D721Med (cell line): ENCODE measurements around the gene SH3BP1.

Source experiments
- DNase-seq: peaks from one replicate; pipeline ENCODE4 v3.0.0; 2011; ENCODE audit warnings: low spot score; ENCODE audit not compliant: insufficient read length
- FAIRE-seq: peaks from 2 replicates; lab custom pipeline; 2011; peaks lifted over from hg19 to GRCh38; lab: Jason Lieb, UNC
- CTCF ChIP-seq: IDR thresholded peaks from 2 replicates; pipeline ENCODE4 v1.5.1; 2012; ENCODE audit warnings: mild to moderate bottlenecking, control low read depth; ENCODE audit not compliant: insufficient read depth; ENCODE audit errors: missing control alignments

The SH3BP1 gene

GRCh38 chr22:37674951-37675929 is 35.8 kb downstream of the SH3BP1 start, which contains the start of gene LGALS1:
Gene LGALS1, plus strand, starts transcription at chr22:37675636. Its CDS starts 67 bp downstream, at chr22:37675703.
- DNase-seq (no peak), FAIRE-seq (no peak)
- no peak for TF ChIP-seq CTCF

DNA sequence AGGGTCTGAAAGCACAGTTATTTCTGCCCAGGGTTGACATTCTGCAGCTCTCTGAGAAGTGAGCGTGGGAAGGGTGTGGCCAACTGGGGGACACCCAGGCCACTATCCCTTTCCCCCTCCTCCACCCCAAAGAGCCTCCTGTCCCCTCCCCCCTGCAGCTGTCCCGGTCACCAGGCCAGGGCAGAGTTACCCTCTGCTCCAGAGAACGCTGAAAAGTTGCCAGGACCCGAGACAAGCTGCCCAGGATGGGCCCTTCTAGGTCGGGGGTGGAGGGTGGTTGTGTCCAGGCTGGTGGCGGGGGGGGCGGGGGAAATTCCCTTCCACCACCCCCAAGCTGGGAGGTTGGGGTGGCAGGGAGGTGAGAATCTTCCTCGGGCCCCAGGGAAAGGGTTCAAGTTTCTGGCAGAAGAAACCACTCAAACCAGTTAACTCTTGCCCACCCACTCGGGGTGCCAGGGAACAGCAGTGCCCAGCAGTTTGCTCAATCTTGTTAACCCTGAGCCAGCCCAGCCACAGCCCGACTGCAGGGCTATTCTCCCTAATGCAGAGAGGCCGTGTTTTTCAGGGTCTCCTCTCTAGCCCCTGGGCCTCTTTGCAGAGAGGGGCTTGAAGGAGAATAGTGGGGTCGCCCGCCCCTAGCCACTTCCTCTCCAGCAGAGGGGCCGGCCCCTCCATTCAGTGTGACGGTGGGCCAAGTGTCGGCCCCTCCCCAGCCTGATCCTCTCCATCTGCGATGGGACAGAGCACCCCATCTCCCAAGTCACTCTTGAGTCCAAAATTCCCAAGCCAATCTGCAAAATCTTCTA is 36.7 kb downstream of the SH3BP1 start:
- FAIRE-seq, result no peak
- DNase-seq, result no peak
- no peak for TF ChIP-seq CTCF

DNA sequence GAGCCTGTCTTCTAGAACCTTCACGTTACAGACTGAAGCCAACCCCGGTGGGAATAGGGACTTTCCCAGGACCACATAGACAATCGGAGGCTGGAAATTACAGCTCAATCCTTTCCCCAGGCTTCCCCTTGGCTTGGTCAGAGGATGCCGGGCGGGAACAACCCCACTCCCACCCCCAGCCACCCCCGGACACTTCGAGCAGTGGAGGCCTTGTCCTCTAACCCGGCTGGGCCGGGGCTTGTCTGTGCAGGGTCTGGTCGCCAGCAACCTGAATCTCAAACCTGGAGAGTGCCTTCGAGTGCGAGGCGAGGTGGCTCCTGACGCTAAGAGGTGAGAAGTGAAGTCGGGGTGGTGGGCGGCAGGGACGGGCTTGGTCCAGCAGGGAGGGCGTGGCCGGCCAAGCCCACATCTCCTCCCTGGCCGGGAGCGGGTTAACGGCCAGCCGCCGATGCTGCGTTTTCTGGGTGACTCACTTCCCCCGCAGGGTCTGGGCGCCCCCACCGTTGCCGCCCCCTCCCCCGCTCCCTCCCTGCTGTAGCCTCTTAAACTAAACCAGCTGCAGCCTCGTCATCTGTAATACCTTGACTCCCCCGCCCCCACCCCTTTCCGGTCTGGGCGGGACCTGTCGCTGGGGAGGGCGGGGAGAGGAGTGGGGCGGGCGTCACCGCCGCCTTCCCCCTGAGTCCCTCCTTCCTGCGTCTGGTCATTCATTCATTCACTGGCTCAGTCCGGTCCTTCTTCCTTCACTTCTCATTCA is 37.4 kb downstream of the SH3BP1 start:
- no peak for FAIRE-seq
- DNase-seq, result no peak
- no peak for TF ChIP-seq CTCF

GRCh38 chr22:37677493-37677974 is 38.1 kb downstream of the SH3BP1 start:
- FAIRE-seq (no peak), DNase-seq (no peak)
- no peak for TF ChIP-seq CTCF

GRCh38 chr22:37678372-37678771 is 38.9 kb downstream of the SH3BP1 start:
- TF ChIP-seq CTCF, result no peak
- DNase-seq (no peak), FAIRE-seq (no peak)

DNA sequence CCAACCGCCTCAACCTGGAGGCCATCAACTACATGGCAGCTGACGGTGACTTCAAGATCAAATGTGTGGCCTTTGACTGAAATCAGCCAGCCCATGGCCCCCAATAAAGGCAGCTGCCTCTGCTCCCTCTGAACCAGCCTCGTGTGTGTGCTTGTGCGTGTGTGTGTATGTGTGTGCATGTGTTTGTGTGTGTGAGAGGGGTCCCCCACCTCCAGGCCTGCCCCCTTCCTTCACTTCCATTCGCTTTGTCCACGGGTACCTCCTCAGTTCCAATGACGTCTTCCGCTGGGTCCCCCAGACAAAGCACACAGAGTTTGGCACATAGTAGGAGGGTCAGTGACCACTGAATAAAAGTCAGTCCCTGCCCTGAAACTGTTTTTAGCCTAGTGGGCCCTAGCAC is 40.2 kb downstream of the SH3BP1 start:
- no peak for TF ChIP-seq CTCF
- FAIRE-seq (no peak), DNase-seq (no peak)
